ENCODE measurements around the gene PLA2G5. TPM values are rescaled to one million over a fixed set of nuclear protein-coding genes. Genes with fewer than 3 reads are reported as not detected.

Gene PLA2G5
- total RNA-seq, 3 donors from 2014 or later (not counting 1 experiment from before 2014, with no cell fraction given) = not detected

GRCh38 chr1:20112279-20113000, 42.4 kb downstream of the PLA2G5 start:
- Mint-ChIP-seq H3K36me3 (no peaks in the 10 kb centered on the region), H3K27me3 (ENCODE audit: low read depth in 2 of 2) (peaks cover 11 to 13% of the 10 kb centered on the region in 2 donors), H3K27ac (no peak overlapping the region), H3K4me3 (no peak overlapping the region), H3K9me3 (no peaks in the 10 kb centered on the region), H3K4me1 (no peaks in the 10 kb centered on the region)
- TF ChIP-seq, protein P1, sequence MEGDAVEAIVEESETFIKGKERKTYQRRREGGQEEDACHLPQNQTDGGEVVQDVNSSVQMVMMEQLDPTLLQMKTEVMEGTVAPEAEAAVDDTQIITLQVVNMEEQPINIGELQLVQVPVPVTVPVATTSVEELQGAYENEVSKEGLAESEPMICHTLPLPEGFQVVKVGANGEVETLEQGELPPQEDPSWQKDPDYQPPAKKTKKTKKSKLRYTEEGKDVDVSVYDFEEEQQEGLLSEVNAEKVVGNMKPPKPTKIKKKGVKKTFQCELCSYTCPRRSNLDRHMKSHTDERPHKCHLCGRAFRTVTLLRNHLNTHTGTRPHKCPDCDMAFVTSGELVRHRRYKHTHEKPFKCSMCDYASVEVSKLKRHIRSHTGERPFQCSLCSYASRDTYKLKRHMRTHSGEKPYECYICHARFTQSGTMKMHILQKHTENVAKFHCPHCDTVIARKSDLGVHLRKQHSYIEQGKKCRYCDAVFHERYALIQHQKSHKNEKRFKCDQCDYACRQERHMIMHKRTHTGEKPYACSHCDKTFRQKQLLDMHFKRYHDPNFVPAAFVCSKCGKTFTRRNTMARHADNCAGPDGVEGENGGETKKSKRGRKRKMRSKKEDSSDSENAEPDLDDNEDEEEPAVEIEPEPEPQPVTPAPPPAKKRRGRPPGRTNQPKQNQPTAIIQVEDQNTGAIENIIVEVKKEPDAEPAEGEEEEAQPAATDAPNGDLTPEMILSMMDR (IDR thresholded peaks at IDR 0.05) = no peak
- intact Hi-C loops (cut with micrococcal nuclease) = no loop called here
- no peaks in the 10 kb centered on the region for H3K4me1 ChIP-seq (ENCODE audit: control insufficient read depth, insufficient read depth, low read length)
- H3K4me3 ChIP-seq (ENCODE audit: low read length) = no peak overlapping the region
- ATAC-seq (no peak), DNase-seq (no peak)
- H3K36me3 ChIP-seq (ENCODE audit: control insufficient read depth, insufficient read depth, low read length) = no peaks in the 10 kb centered on the region
- H3K9me3 ChIP-seq (ENCODE audit: control insufficient read depth, insufficient read depth, low read length) = no peaks in the 10 kb centered on the region
- H3K27ac ChIP-seq (ENCODE audit: low read length) = no peak overlapping the region
- H3K27me3 ChIP-seq (ENCODE audit: control insufficient read depth, insufficient read depth, low read length) = no peaks in the 10 kb centered on the region
- WGBS (ENCODE audit: insufficient coverage) = 78% methylated on average over 3 of the region's 3 CpGs

DNA sequence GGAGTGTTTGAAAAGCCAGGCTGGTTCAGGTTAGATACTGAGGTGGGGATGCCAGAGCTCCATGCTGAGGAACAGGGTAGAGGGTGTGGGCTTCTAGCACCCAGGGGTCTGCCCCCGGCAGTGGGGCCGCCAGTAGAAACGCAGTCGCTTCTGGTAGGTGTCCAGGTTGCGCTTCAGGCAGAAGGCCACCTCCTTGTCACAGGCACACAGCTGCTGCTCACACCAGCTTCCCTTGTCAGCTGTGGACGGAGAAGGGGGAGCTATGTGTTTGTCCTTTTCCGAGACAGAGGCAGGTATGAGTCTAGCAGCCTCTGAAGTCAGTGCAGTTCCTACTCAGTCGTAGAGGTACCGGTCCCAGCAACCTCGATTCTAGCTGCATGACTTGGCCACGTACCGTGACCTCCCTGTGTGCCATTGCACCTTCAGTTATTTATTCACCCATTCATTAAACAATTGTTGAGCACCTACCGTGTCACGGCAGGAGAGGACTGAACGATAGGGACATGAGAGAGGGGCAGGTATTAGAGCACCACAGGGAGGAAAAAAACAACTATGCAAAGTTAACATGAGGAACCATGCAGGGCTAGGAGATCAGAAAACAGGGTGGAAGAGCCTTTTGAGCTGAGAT, 44.1 kb downstream of the PLA2G5 start:
- DNase-seq = no peak
- Mint-ChIP-seq H3K4me3 (no peak overlapping the region), H3K27ac (no peak overlapping the region), H3K36me3 (no peaks in the 10 kb centered on the region), H3K9me3 (no peaks in the 10 kb centered on the region), H3K4me1 (no peaks in the 10 kb centered on the region), H3K27me3 (ENCODE audit: low read depth in 2 of 2) (peaks cover 9 to 22% of the 10 kb centered on the region in 2 donors)
- intact Hi-C loops (cut with micrococcal nuclease) = no loop called here
- Histone ChIP-seq H3K27ac (ENCODE audit: low read length) (no peak overlapping the region), H3K27me3 (ENCODE audit: control insufficient read depth, insufficient read depth, low read length) (no peaks in the 10 kb centered on the region), H3K4me3 (ENCODE audit: low read length) (no peak overlapping the region), H3K4me1 (ENCODE audit: control insufficient read depth, insufficient read depth, low read length) (no peaks in the 10 kb centered on the region), H3K9me3 (ENCODE audit: control insufficient read depth, insufficient read depth, low read length) (no peaks in the 10 kb centered on the region), H3K36me3 (ENCODE audit: control insufficient read depth, insufficient read depth, low read length) (no peaks in the 10 kb centered on the region)
- no peak for ATAC-seq
- 85% methylated on average over 15 of the region's 15 CpGs for WGBS (ENCODE audit: insufficient coverage)
- TF ChIP-seq, protein P1 (IDR thresholded peaks at IDR 0.05) = no peak

- Histone ChIP-seq H3K4me3 (ENCODE audit: low read length) (no peak overlapping the region), H3K4me1 (ENCODE audit: control insufficient read depth, insufficient read depth, low read length) (peaks cover 5% of the 10 kb centered on the region), H3K9me3 (ENCODE audit: control insufficient read depth, insufficient read depth, low read length) (no peaks in the 10 kb centered on the region), H3K27me3 (ENCODE audit: control insufficient read depth, insufficient read depth, low read length) (no peaks in the 10 kb centered on the region), H3K27ac (ENCODE audit: low read length) (no peak overlapping the region), H3K36me3 (ENCODE audit: control insufficient read depth, insufficient read depth, low read length) (no peaks in the 10 kb centered on the region)
- H3K36me3 Mint-ChIP-seq = no peaks in the 10 kb centered on the region
- DNase-seq (no peak), ATAC-seq (no peak)
- no peaks in the 10 kb centered on the region for H3K4me1 Mint-ChIP-seq
- WGBS (ENCODE audit: insufficient coverage) = 83% methylated on average over 4 of the region's 4 CpGs
- H3K9me3 Mint-ChIP-seq = no peaks in the 10 kb centered on the region
- no peak overlapping the region for H3K4me3 Mint-ChIP-seq
- no peak overlapping the region for H3K27ac Mint-ChIP-seq
- TF ChIP-seq, protein P1 (IDR thresholded peaks at IDR 0.05) = no peak
- intact Hi-C loops (cut with micrococcal nuclease) = no loop called here
- H3K27me3 Mint-ChIP-seq (ENCODE audit: low read depth in 2 of 2) = peaks cover 12 to 22% of the 10 kb centered on the region in 2 donors
Measured at GRCh38 chr1:20115479-20115878, 45.5 kb downstream of the PLA2G5 start.

All from natural killer cell (primary cell).